ENCODE measurements around the gene PALLD.

PALLD gene

GRCh38 chr4:168483811-168484210, 13.0 kb upstream of the PALLD start:
- H3K4me3 ChIP-seq (ENCODE audit: low read depth in 1 of 2, low read length in 2 of 2): no peak overlapping the region
- ATAC-seq (ENCODE audit: insufficient read depth, low read depth) (no peak), DNase-seq (no peak)
- H3K9me3 ChIP-seq (ENCODE audit: insufficient read depth, low read length, severe bottlenecking): no peaks in the 10 kb centered on the region
- H4K20me1 ChIP-seq (ENCODE audit: insufficient read depth, low read length): no peaks in the 10 kb centered on the region
- H3K4me1 ChIP-seq (ENCODE audit: insufficient read depth, low read length): peaks cover 44% of the 10 kb centered on the region
- TF ChIP-seq CTCF (IDR thresholded peaks at IDR 0.05; ENCODE audit: borderline replicate concordance, extremely low read depth, low read length, poor library complexity, severe bottlenecking): no peak
- no peak for TF ChIP-seq EZH2 (IDR thresholded peaks at IDR 0.05; ENCODE audit: borderline replicate concordance, low read depth, low read length, severe bottlenecking)
- no peaks in the 10 kb centered on the region for H3K27me3 ChIP-seq (ENCODE audit: insufficient read depth, low read length, poor library complexity)
- peak overlapping the region; percentile 90; the same call in 1 of the 2 replicates for H3K27ac ChIP-seq (ENCODE audit: low read length)
- no peak overlapping the region for H3K4me2 ChIP-seq (ENCODE audit: insufficient read depth, low read length)
- H3K9ac ChIP-seq (ENCODE audit: low read depth, low read length): no peak overlapping the region
- no peak overlapping the region for H2AFZ ChIP-seq (ENCODE audit: low read depth, low read length)
- peaks cover 11% of the 10 kb centered on the region for H3K79me2 ChIP-seq (ENCODE audit: insufficient read depth, low read length)
- H3K36me3 ChIP-seq (ENCODE audit: insufficient read depth, low read length): no peaks in the 10 kb centered on the region

GRCh38 chr4:168484626-168485025, 12.2 kb upstream of the PALLD start:
- DNase-seq: no peak

GRCh38 chr4:168485156-168485910, 11.5 kb upstream of the PALLD start:
- TF ChIP-seq CTCF (IDR thresholded peaks at IDR 0.05; ENCODE audit: borderline replicate concordance, extremely low read depth, low read length, poor library complexity, severe bottlenecking): no peak
- no peak overlapping the region for H2AFZ ChIP-seq (ENCODE audit: low read depth, low read length)
- H3K36me3 ChIP-seq (ENCODE audit: insufficient read depth, low read length): no peaks in the 10 kb centered on the region
- H4K20me1 ChIP-seq (ENCODE audit: insufficient read depth, low read length): no peaks in the 10 kb centered on the region
- H3K27ac ChIP-seq (ENCODE audit: low read length): no peak overlapping the region
- ATAC-seq (ENCODE audit: insufficient read depth, low read depth) (no peak), DNase-seq (no peak)
- H3K9ac ChIP-seq (ENCODE audit: low read depth, low read length): no peak overlapping the region
- no peak overlapping the region for H3K4me3 ChIP-seq (ENCODE audit: low read depth in 1 of 2, low read length in 2 of 2)
- H3K79me2 ChIP-seq (ENCODE audit: insufficient read depth, low read length): no peaks in the 10 kb centered on the region
- H3K9me3 ChIP-seq (ENCODE audit: insufficient read depth, low read length, severe bottlenecking): no peaks in the 10 kb centered on the region
- no peak overlapping the region for H3K4me2 ChIP-seq (ENCODE audit: insufficient read depth, low read length)
- H3K27me3 ChIP-seq (ENCODE audit: insufficient read depth, low read length, poor library complexity): no peaks in the 10 kb centered on the region
- H3K4me1 ChIP-seq (ENCODE audit: insufficient read depth, low read length): peaks cover 46% of the 10 kb centered on the region

More at GRCh38 chr4:168484626-168485025, 12.2 kb upstream of the PALLD start:
- H3K27ac ChIP-seq (ENCODE audit: low read length): no peak overlapping the region
- no peaks in the 10 kb centered on the region for H3K9me3 ChIP-seq (ENCODE audit: insufficient read depth, low read length, severe bottlenecking)
- no peak overlapping the region for H3K4me2 ChIP-seq (ENCODE audit: insufficient read depth, low read length)
- H3K9ac ChIP-seq (ENCODE audit: low read depth, low read length): no peak overlapping the region
- no peaks in the 10 kb centered on the region for H3K27me3 ChIP-seq (ENCODE audit: insufficient read depth, low read length, poor library complexity)
- H2AFZ ChIP-seq (ENCODE audit: low read depth, low read length): no peak overlapping the region; the same call in 1 of the 2 replicates
- peaks cover 4% of the 10 kb centered on the region for H3K79me2 ChIP-seq (ENCODE audit: insufficient read depth, low read length)
- no peak for ATAC-seq (ENCODE audit: insufficient read depth, low read depth)
- no peak overlapping the region for H3K4me3 ChIP-seq (ENCODE audit: low read depth in 1 of 2, low read length in 2 of 2)
- no peaks in the 10 kb centered on the region for H4K20me1 ChIP-seq (ENCODE audit: insufficient read depth, low read length)
- TF ChIP-seq CTCF (IDR thresholded peaks at IDR 0.05; ENCODE audit: borderline replicate concordance, extremely low read depth, low read length, poor library complexity, severe bottlenecking): no peak
- no peak for TF ChIP-seq EZH2 (IDR thresholded peaks at IDR 0.05; ENCODE audit: borderline replicate concordance, low read depth, low read length, severe bottlenecking)
- H3K36me3 ChIP-seq (ENCODE audit: insufficient read depth, low read length): no peaks in the 10 kb centered on the region
- peaks cover 45% of the 10 kb centered on the region for H3K4me1 ChIP-seq (ENCODE audit: insufficient read depth, low read length)
